Measurements from ENCODE around the gene IPO4.

Gene IPO4

GRCh38 chr14:24146453-24146977 is 42.1 kb downstream of the IPO4 start, which contains the start of gene PSME2:
Gene PSME2, minus strand, starts transcription at chr14:24146610. Its CDS starts 29 bp downstream, at chr14:24146581.
- peak; percentile 86 for DNase-seq

- DNase-seq, result no peak
Observed at GRCh38 chr14:24145690-24146452, 42.7 kb downstream of the IPO4 start.

- DNase-seq, result no peak
Observed at GRCh38 chr14:24145219-24145618, 43.4 kb downstream of the IPO4 start.

GRCh38 chr14:24144451-24144850 is 44.2 kb downstream of the IPO4 start:
- no peak for DNase-seq

- DNase-seq, result no peak
Observed at GRCh38 chr14:24143511-24143910, 45.1 kb downstream of the IPO4 start.

GRCh38 chr14:24141097-24141880 is 47.3 kb downstream of the IPO4 start, which contains the start of gene EMC9:
Gene EMC9, minus strand, starts transcription at chr14:24141591. Its CDS starts 287 bp downstream, at chr14:24141304.
- DNase-seq, result peak; percentile 98

GRCh38 chr14:24139272-24139934 is 49.2 kb downstream of the IPO4 start:
- no peak for DNase-seq

GRCh38 chr14:24138396-24139271 is 50.0 kb downstream of the IPO4 start:
- no peak for DNase-seq

- DNase-seq, result no peak
Observed at GRCh38 chr14:24137529-24138395, 50.9 kb downstream of the IPO4 start.

- no peak for DNase-seq
Observed at GRCh38 chr14:24136684-24137528, 51.7 kb downstream of the IPO4 start.

- DNase-seq, result peak; percentile 95
Observed at GRCh38 chr14:24135834-24136683, 52.6 kb downstream of the IPO4 start, which contains the start of gene PSME1. Gene PSME1, plus strand, starts transcription at chr14:24136194. Its CDS starts 69 bp downstream, at chr14:24136263.

- DNase-seq, result no peak
Observed at GRCh38 chr14:24135584-24135833, 53.1 kb downstream of the IPO4 start.

- DNase-seq, result no peak
Observed at GRCh38 chr14:24133735-24134134, 54.9 kb downstream of the IPO4 start.

GRCh38 chr14:24132976-24133375 is 55.6 kb downstream of the IPO4 start:
- DNase-seq, result no peak

GRCh38 chr14:24132061-24132685 is 56.4 kb downstream of the IPO4 start:
- DNase-seq, result peak; percentile 42

GRCh38 chr14:24131549-24131966 is 57.1 kb downstream of the IPO4 start:
- no peak for DNase-seq

- no peak for DNase-seq
Observed at GRCh38 chr14:24130717-24131548, 57.7 kb downstream of the IPO4 start.

- DNase-seq, result no peak
Observed at GRCh38 chr14:24130380-24130716, 58.3 kb downstream of the IPO4 start, which contains the start of gene FITM1. Gene FITM1, plus strand, starts transcription at chr14:24130659. Its CDS starts 905 bp downstream, at chr14:24131564.

Measured in activated CD4-positive, CD25-positive, alpha-beta regulatory T cell treated with anti-CD3 and anti-CD28 coated beads, Interleukin-2, amount 50 U/mL, for 72 hours (primary cell).